Suprapubic skin (tissue), 3 donors: ENCODE results near the gene SULT2B1.

ENCODE experiments used
- POLR2A ChIP-seq, 2 donors: fragments of 450-650 bp; IDR thresholded peaks; one replicate each; pipeline ENCODE4 v1.6.1; 2017; ENCODE audit warnings: antibody characterized with exemption in 2 of 2, mild to moderate bottlenecking in 2 of 2, moderate library complexity in 2 of 2
- TF ChIP-seq, protein P1 (sequence below), 2 donors: fragments of 200-600 bp in 1 of 2; fragments of 450-650 bp in 1 of 2; sonication (generic) in 1 of 2; IDR thresholded peaks; one replicate each; pipeline ENCODE4 v1.5.1; 2016 to 2019; ENCODE audit warnings: antibody characterized with exemption in 2 of 2, mild to moderate bottlenecking in 1 of 2, moderate library complexity in 1 of 2

DNA sequence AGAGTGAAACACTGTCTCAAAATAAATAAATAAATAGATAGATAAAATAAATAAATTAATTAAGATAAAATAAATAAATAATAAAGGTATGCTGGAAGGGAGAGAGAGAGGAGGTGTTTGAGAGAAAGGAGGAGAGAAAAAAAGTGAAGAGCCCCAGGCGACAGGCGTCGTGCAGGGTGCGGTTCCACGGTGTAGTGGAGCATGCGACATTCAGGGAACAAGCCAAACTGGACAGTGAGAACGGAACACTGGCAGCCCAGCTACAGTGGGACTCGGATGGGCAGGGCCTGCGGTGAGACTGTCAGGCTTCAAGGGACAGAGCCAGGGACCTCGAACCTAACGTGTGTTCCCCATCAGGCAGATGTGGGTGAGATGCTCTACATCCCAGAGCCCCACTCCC, 9.4 kb downstream of the SULT2B1 start:
- TF ChIP-seq, protein P1, sequence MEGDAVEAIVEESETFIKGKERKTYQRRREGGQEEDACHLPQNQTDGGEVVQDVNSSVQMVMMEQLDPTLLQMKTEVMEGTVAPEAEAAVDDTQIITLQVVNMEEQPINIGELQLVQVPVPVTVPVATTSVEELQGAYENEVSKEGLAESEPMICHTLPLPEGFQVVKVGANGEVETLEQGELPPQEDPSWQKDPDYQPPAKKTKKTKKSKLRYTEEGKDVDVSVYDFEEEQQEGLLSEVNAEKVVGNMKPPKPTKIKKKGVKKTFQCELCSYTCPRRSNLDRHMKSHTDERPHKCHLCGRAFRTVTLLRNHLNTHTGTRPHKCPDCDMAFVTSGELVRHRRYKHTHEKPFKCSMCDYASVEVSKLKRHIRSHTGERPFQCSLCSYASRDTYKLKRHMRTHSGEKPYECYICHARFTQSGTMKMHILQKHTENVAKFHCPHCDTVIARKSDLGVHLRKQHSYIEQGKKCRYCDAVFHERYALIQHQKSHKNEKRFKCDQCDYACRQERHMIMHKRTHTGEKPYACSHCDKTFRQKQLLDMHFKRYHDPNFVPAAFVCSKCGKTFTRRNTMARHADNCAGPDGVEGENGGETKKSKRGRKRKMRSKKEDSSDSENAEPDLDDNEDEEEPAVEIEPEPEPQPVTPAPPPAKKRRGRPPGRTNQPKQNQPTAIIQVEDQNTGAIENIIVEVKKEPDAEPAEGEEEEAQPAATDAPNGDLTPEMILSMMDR (IDR thresholded peaks at IDR 0.05): no peak
- no peak for TF ChIP-seq POLR2A (IDR thresholded peaks at IDR 0.05)
